ENCODE data around the gene PIK3IP1. TPM values are rescaled to one million over a fixed set of nuclear protein-coding genes. Genes with fewer than 3 reads are reported as not detected.

PIK3IP1 gene
- total and polyA plus RNA-seq, 4 donors = 11.5 to 47.1 (median 29.7) TPM

DNA sequence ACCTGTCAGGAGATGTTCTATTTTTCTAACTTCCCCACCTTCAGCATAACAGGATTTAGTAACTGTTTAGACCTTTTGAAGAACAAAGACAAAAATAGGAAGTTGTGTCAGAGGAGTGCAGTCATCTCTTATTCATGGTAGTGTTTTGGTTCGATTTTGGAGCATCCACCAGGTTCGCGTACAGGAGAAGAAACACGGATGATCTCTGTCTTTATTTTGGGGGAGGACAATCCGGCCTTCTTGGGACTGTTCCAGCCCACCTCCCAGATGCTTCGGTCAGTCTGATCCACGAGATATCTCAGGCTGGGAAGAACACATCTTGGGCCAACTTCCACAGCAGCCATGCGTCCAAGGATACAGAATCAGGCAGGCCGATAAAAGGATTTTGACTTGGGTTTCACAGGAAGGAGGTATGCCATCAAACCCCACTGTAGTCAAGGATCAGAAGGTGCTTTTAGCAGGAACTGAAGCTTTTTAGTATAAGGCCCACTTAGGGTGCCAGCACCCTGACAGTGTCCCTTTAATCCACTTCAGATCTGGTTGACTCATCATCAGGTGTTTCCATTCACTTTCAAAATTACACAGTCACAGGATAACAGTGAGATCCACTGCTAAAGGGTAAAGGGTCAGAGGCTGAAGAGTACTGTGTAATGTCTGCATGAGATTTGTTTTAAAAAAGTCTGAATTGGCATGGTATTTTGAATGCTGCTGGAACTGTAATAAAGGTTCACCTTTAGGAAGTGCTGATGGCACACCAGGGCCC, 37.3 kb upstream of the PIK3IP1 start:
- TF ChIP-seq, protein P1, sequence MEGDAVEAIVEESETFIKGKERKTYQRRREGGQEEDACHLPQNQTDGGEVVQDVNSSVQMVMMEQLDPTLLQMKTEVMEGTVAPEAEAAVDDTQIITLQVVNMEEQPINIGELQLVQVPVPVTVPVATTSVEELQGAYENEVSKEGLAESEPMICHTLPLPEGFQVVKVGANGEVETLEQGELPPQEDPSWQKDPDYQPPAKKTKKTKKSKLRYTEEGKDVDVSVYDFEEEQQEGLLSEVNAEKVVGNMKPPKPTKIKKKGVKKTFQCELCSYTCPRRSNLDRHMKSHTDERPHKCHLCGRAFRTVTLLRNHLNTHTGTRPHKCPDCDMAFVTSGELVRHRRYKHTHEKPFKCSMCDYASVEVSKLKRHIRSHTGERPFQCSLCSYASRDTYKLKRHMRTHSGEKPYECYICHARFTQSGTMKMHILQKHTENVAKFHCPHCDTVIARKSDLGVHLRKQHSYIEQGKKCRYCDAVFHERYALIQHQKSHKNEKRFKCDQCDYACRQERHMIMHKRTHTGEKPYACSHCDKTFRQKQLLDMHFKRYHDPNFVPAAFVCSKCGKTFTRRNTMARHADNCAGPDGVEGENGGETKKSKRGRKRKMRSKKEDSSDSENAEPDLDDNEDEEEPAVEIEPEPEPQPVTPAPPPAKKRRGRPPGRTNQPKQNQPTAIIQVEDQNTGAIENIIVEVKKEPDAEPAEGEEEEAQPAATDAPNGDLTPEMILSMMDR (IDR thresholded peaks at IDR 0.05; ENCODE audit: control extremely low read depth, extremely low read depth) = no peak
- Histone ChIP-seq H3K9ac (ENCODE audit: insufficient read depth in 1 of 2, low read length in 2 of 2) (no peak overlapping the region), H3K36me3 (ENCODE audit: control insufficient read depth in 4 of 4, insufficient read depth in 4 of 4, low read length in 4 of 4) (peaks cover 20 to 67% (median 55%) of the 10 kb centered on the region in 4 donors), H3K27ac (ENCODE audit: low read depth in 1 of 2, low read length in 1 of 2) (no peak overlapping the region), H3K9me3 (ENCODE audit: control insufficient read depth in 4 of 4, insufficient read depth in 3 of 4, low read length in 3 of 4) (no peaks in the 10 kb centered on the region), H3K4me1 (ENCODE audit: control insufficient read depth in 5 of 5, insufficient read depth in 5 of 5, low read length in 5 of 5) (peaks cover 0 to under 1% (median 0%) of the 10 kb centered on the region in 5 donors), H3K4me3 (no peak overlapping the region), H3K27me3 (ENCODE audit: control insufficient read depth in 3 of 3, insufficient read depth in 3 of 3, low read length in 2 of 3) (no peaks in the 10 kb centered on the region)
- DNase-seq (no peak), ATAC-seq (ENCODE audit: insufficient read depth, low FRiP score) (no peak)
- 85 to 87% methylated on average over 9 of the region's 9 CpGs for WGBS, 2 donors

DNA sequence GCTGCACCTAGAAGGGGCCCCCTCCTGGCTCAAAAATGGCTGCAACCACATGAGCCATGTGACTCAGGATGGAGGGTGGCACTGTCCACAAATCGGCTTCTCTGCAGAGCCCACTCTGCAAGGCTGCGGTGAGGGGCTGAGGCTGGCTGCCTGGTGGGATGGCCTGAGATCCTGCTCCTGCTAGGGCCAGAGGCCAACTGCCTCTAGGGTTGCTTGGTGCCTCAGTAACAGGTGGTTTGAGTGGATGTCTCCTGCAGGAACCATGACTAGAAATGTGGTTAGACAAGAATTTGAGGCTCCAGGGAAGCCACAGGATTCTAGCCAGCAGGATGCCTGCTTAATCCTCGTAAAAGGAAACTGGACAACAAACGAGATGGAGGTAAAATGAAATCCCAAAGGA, 36.7 kb upstream of the PIK3IP1 start:
- Histone ChIP-seq H3K4me1 (ENCODE audit: control insufficient read depth in 5 of 5, insufficient read depth in 5 of 5, low read length in 5 of 5) (no peaks in the 10 kb centered on the region), H3K4me3 (no peak overlapping the region), H3K9ac (ENCODE audit: insufficient read depth in 1 of 2, low read length in 2 of 2) (no peak overlapping the region), H3K36me3 (ENCODE audit: control insufficient read depth in 4 of 4, insufficient read depth in 4 of 4, low read length in 4 of 4) (peaks cover 16 to 61% (median 49%) of the 10 kb centered on the region in 4 donors), H3K9me3 (ENCODE audit: control insufficient read depth in 4 of 4, insufficient read depth in 3 of 4, low read length in 3 of 4) (no peaks in the 10 kb centered on the region), H3K27me3 (ENCODE audit: control insufficient read depth in 3 of 3, insufficient read depth in 3 of 3, low read length in 2 of 3) (no peaks in the 10 kb centered on the region), H3K27ac (ENCODE audit: low read depth in 1 of 2, low read length in 1 of 2) (no peak overlapping the region)
- ATAC-seq (ENCODE audit: insufficient read depth, low FRiP score) (no peak), DNase-seq (no peak)
- 86 to 93% methylated on average over 4 of the region's 4 CpGs for WGBS, 2 donors
- TF ChIP-seq, protein P1 (IDR thresholded peaks at IDR 0.05; ENCODE audit: control extremely low read depth, extremely low read depth) = no peak

DNA sequence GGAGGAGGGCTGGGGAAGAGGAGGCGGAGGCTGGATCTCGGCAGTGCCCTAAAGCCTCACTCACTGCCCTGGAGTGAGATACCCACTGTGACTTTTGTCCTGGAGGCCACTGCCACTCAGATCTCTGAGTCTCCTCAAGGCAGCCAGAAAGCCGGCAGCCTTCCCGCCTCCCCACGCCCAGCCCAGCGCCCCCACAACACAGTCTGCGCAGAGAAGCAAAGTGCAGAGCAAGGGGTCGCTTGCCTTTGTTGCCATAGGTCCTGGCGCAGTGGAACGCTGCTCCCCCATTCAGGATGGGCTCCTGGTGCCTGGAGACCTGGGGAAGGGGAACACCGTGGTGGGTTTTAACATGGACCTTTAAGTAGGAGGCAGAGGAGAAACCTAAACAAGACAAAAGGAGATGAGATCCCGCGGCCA, 36.3 kb upstream of the PIK3IP1 start:
- Histone ChIP-seq H3K27me3 (ENCODE audit: control insufficient read depth in 3 of 3, insufficient read depth in 3 of 3, low read length in 2 of 3) (no peaks in the 10 kb centered on the region), H3K9me3 (ENCODE audit: control insufficient read depth in 4 of 4, insufficient read depth in 3 of 4, low read length in 3 of 4) (no peaks in the 10 kb centered on the region), H3K4me1 (ENCODE audit: control insufficient read depth in 5 of 5, insufficient read depth in 5 of 5, low read length in 5 of 5) (no peaks in the 10 kb centered on the region), H3K27ac (ENCODE audit: low read depth in 1 of 2, low read length in 1 of 2) (no peak overlapping the region), H3K4me3 (no peak overlapping the region), H3K9ac (ENCODE audit: insufficient read depth in 1 of 2, low read length in 2 of 2) (no peak overlapping the region), H3K36me3 (ENCODE audit: control insufficient read depth in 4 of 4, insufficient read depth in 4 of 4, low read length in 4 of 4) (peaks cover 12 to 56% (median 46%) of the 10 kb centered on the region in 4 donors)
- WGBS, 2 donors = 95 to 96% methylated on average over 13 of the region's 13 CpGs
- ATAC-seq (ENCODE audit: insufficient read depth, low FRiP score) = no peak
- no peak for DNase-seq
- TF ChIP-seq, protein P1 (IDR thresholded peaks at IDR 0.05; ENCODE audit: control extremely low read depth, extremely low read depth) = no peak
